Measurements from ENCODE around the gene MID2. TPM values are rescaled to one million over a fixed set of nuclear protein-coding genes. Genes with fewer than 3 reads are reported as not detected.

MID2 gene
- total RNA-seq, 1 experiment from 2014 or later: 5.1 TPM

DNA sequence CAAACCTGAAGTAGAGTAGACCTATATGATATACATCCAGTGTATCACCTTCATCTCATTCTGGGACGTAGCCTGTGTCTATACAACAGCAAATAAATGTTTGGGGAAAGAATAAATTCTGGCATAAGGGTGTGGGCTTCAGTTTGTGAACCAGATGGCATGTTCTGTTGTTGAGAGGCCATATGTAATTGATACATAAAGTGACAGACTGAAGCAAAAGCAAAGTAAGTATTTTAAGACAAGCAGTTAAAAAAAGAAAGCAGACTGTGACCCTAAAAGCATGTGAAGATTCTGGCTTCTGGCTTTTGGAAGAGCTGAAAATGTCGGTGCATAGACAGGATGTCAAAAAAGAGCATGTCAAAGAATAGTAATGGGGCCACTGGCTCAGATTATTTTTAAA lies 22.9 kb downstream of the MID2 start:
- Histone ChIP-seq H3K4me3 (replicated peaks in 1 of 2; ENCODE audit: low read depth in 1 of 2, low read length in 2 of 2) (no peak overlapping the region), H3K27ac (ENCODE audit: low read depth, low read length) (no peak overlapping the region), H3K9me2 (ENCODE audit: insufficient read depth) (no peaks in the 10 kb centered on the region), H3K79me2 (ENCODE audit: insufficient read depth, low read length) (no peaks in the 10 kb centered on the region), H3K4me2 (ENCODE audit: low read length) (no peak overlapping the region), H2AFZ (ENCODE audit: low read depth, low read length, poor library complexity, severe bottlenecking) (no peak overlapping the region), H3K4me1 (ENCODE audit: control insufficient read depth in 1 of 2, insufficient read depth in 2 of 2, low read length in 2 of 2) (peaks cover 0 to 8% of the 10 kb centered on the region in 2 experiments; a peak in 1 of 4 replicates), H3K9me3 (ENCODE audit: control insufficient read depth in 1 of 2, insufficient read depth in 1 of 2, low read depth in 1 of 2, low read length in 2 of 2) (no peaks in the 10 kb centered on the region), H3K9ac (ENCODE audit: low read length) (no peak overlapping the region), H4K20me1 (ENCODE audit: insufficient read depth) (no peaks in the 10 kb centered on the region), H3K36me3 (ENCODE audit: control insufficient read depth in 1 of 2, insufficient read depth in 2 of 2, low read length in 2 of 2) (no peaks in the 10 kb centered on the region), H3K27me3 (ENCODE audit: insufficient read depth, low read length) (no peaks in the 10 kb centered on the region)
- CTCF ChIA-PET: no interaction called here
- POLR2A ChIA-PET: no interaction called here
- intact Hi-C loops (cut with micrococcal nuclease): no loop called here
- no peak for ATAC-seq
- RAD21 ChIA-PET (ENCODE audit: low non-redundant PET in 1 of 2, low total read pairs in 2 of 2, uncharacterized antibody in 2 of 2, unreplicated experiment in 2 of 2): no interaction called here
- no peak for DNase-seq (ENCODE audit: low read depth, low spot score)
- BruUV-seq (replicated peaks): no TSS peak
- TF ChIP-seq, protein P1, sequence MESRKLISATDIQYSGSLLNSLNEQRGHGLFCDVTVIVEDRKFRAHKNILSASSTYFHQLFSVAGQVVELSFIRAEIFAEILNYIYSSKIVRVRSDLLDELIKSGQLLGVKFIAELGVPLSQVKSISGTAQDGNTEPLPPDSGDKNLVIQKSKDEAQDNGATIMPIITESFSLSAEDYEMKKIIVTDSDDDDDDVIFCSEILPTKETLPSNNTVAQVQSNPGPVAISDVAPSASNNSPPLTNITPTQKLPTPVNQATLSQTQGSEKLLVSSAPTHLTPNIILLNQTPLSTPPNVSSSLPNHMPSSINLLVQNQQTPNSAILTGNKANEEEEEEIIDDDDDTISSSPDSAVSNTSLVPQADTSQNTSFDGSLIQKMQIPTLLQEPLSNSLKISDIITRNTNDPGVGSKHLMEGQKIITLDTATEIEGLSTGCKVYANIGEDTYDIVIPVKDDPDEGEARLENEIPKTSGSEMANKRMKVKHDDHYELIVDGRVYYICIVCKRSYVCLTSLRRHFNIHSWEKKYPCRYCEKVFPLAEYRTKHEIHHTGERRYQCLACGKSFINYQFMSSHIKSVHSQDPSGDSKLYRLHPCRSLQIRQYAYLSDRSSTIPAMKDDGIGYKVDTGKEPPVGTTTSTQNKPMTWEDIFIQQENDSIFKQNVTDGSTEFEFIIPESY (IDR thresholded peaks at IDR 0.05; ENCODE audit: extremely low read depth, insufficient replicate concordance, low read length): no peak
- no peak for TF ChIP-seq ZFX (IDR thresholded peaks at IDR 0.05)
- TF ChIP-seq YY1 (IDR thresholded peaks at IDR 0.05; ENCODE audit: extremely low read depth, insufficient replicate concordance, low read depth, low read length): no peak
- TF ChIP-seq, protein P2, sequence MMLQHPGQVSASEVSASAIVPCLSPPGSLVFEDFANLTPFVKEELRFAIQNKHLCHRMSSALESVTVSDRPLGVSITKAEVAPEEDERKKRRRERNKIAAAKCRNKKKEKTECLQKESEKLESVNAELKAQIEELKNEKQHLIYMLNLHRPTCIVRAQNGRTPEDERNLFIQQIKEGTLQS (IDR thresholded peaks at IDR 0.05): no peak
- no peak for TF ChIP-seq CEBPB (IDR thresholded peaks at IDR 0.05; ENCODE audit: low read depth)
- TF ChIP-seq EZH2 (IDR thresholded peaks at IDR 0.05): no peak
- no peak for TF ChIP-seq POLR2A (IDR thresholded peaks at IDR 0.05; ENCODE audit: borderline replicate concordance, extremely low read depth, insufficient read depth, insufficient read length)
- TF ChIP-seq TCF7L2 (IDR thresholded peaks at IDR 0.05; ENCODE audit: borderline replicate concordance, extremely low read depth, insufficient read depth, insufficient read length): no peak
- no peak for TF ChIP-seq REST (IDR thresholded peaks at IDR 0.05; ENCODE audit: low read depth)
- no peak for TF ChIP-seq FOSL1 (IDR thresholded peaks at IDR 0.05; ENCODE audit: low read depth)
- TF ChIP-seq ZNF274 (IDR thresholded peaks at IDR 0.05; ENCODE audit: low read depth, low read length): no peak
- TF ChIP-seq CTCF (IDR thresholded peaks at IDR 0.05 in 2 of 3, conservative IDR thresholded peaks at IDR 0.05 in 1 of 3; ENCODE audit: borderline replicate concordance in 1 of 3, insufficient read depth in 1 of 3, low read depth in 2 of 3, low read length in 2 of 3): no peak
- no peak for TF ChIP-seq SRF (IDR thresholded peaks at IDR 0.05; ENCODE audit: low read depth)
- TF ChIP-seq EGR1 (IDR thresholded peaks at IDR 0.05; ENCODE audit: low read depth): no peak
- no peak for TF ChIP-seq CBX3 (IDR thresholded peaks at IDR 0.05; ENCODE audit: low read depth)
- TF ChIP-seq SIN3A (IDR thresholded peaks at IDR 0.05; ENCODE audit: low read depth): no peak

Data from HCT116 (cell line).